Measurements from ENCODE around the gene ASPA. TPM values are rescaled to one million over a fixed set of nuclear protein-coding genes. Genes with fewer than 3 reads are reported as not detected.

ASPA gene
- total RNA-seq, 6 experiments from 2014 or later = 1.7 to 6.0 (median 4.2) TPM

DNA sequence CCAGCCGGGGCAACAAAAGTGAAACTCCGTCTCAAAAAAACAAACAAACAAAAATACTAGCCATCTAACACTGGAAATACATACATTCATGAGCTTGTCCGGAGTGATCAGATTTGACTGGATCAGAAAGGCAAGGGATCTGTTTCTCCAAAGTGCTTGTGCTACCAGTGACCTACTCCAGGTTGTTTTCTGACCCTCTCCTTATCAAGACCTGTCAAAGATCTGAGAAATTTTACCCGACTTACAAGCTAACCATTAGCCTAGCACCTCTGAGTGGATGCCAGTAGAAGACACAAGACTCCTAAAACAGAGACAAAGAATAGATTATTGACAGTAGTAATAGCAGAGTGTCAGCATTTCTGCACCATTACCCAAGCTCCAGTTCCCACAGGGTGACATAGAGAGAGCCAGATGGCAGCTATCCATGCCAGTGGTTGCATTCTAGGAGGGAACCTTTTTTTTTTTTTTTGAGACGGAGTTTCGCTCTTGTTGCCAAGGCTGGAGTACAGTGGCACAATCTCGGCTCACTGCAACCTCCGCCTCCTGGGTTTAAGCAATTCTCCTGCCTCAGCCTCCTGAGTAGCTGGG is 9.8 kb downstream of the ASPA start:
- WGBS (ENCODE audit: insufficient coverage, low coverage, low lambda C conversion rate, missing lambda C conversion rate) = 27% methylated on average over 8 of the region's 8 CpGs
- H3K9me3 ChIP-seq = no peaks in the 10 kb centered on the region
- H3K36me3 ChIP-seq = no peaks in the 10 kb centered on the region
- no peak overlapping the region for H3K4me3 ChIP-seq
- peak; percentile 80 to 96 (median 94) for ATAC-seq
- no peaks in the 10 kb centered on the region for H3K27me3 ChIP-seq
- DNase-seq = peak; percentile 29 to 81 (median 63)
- intact Hi-C loops (cut with DNase I) = no loop called here
- peak overlapping the region in 1 of 3 donors; percentile 39 for H3K27ac ChIP-seq
- TF ChIP-seq POLR2A (IDR thresholded peaks at IDR 0.05) (no peak), CTCF (IDR thresholded peaks at IDR 0.05) (no peak)
- peaks cover 0 to 5% (median 0%) of the 10 kb centered on the region in 4 donors for H3K4me1 ChIP-seq

GRCh38 chr17:3497101-3497500 is 21.3 kb downstream of the ASPA start:
- Histone ChIP-seq H3K27ac (no peak overlapping the region), H3K4me3 (no peak overlapping the region), H3K27me3 (no peaks in the 10 kb centered on the region), H3K4me1 (no peaks in the 10 kb centered on the region), H3K36me3 (no peaks in the 10 kb centered on the region), H3K9me3 (no peaks in the 10 kb centered on the region)
- TF ChIP-seq CTCF (IDR thresholded peaks at IDR 0.05) = no peak
- no peak for TF ChIP-seq POLR2A (IDR thresholded peaks at IDR 0.05)
- WGBS (ENCODE audit: insufficient coverage, low coverage, low lambda C conversion rate, missing lambda C conversion rate) = 87% methylated on average over 4 of the region's 7 CpGs
- no peak for ATAC-seq
- intact Hi-C loops (cut with DNase I) = no loop called here
- DNase-seq = no peak

GRCh38 chr17:3501344-3501743 is 25.5 kb downstream of the ASPA start:
- 58% methylated on average over 5 of the region's 5 CpGs for WGBS (ENCODE audit: insufficient coverage, low coverage, low lambda C conversion rate, missing lambda C conversion rate)
- Histone ChIP-seq H3K4me3 (no peak overlapping the region), H3K27me3 (no peaks in the 10 kb centered on the region), H3K4me1 (peaks cover 0 to 3% (median 0%) of the 10 kb centered on the region in 4 donors), H3K9me3 (no peaks in the 10 kb centered on the region), H3K36me3 (no peaks in the 10 kb centered on the region), H3K27ac (no peak overlapping the region)
- no peak for DNase-seq
- intact Hi-C loops (cut with DNase I) = no loop called here
- ATAC-seq = no peak
- no peak for TF ChIP-seq POLR2A (IDR thresholded peaks at IDR 0.05)
- no peak for TF ChIP-seq CTCF (IDR thresholded peaks at IDR 0.05)

GRCh38 chr17:3502466-3502865 is 26.7 kb downstream of the ASPA start:
- intact Hi-C loops (cut with DNase I) = no loop called here
- WGBS (ENCODE audit: insufficient coverage, low coverage, low lambda C conversion rate, missing lambda C conversion rate) = 76% methylated on average over 3 of the region's 5 CpGs
- peaks cover 0 to 4% (median 0%) of the 10 kb centered on the region in 4 donors for H3K4me1 ChIP-seq
- ATAC-seq = no peak
- no peak for TF ChIP-seq POLR2A (IDR thresholded peaks at IDR 0.05)
- TF ChIP-seq CTCF (IDR thresholded peaks at IDR 0.05) = no peak
- H3K9me3 ChIP-seq = no peaks in the 10 kb centered on the region
- no peak overlapping the region for H3K27ac ChIP-seq
- H3K27me3 ChIP-seq = no peaks in the 10 kb centered on the region
- no peak overlapping the region for H3K4me3 ChIP-seq
- no peak for DNase-seq
- H3K36me3 ChIP-seq = no peaks in the 10 kb centered on the region
